Stimulated activated CD8-positive, alpha-beta memory T cell treated with anti-CD3 and anti-CD28 coated beads, Interleukin-2, amount 100 ng/mL, for 48 hours (primary cell): ENCODE data around the gene NPM1.

Experiments used
- DNase-seq, 2 donors: peaks; one replicate each; pipeline ENCODE4 v3.0.0-alpha.2; 2020; ENCODE audit warnings: low read depth in 2 of 2

The NPM1 gene

DNA sequence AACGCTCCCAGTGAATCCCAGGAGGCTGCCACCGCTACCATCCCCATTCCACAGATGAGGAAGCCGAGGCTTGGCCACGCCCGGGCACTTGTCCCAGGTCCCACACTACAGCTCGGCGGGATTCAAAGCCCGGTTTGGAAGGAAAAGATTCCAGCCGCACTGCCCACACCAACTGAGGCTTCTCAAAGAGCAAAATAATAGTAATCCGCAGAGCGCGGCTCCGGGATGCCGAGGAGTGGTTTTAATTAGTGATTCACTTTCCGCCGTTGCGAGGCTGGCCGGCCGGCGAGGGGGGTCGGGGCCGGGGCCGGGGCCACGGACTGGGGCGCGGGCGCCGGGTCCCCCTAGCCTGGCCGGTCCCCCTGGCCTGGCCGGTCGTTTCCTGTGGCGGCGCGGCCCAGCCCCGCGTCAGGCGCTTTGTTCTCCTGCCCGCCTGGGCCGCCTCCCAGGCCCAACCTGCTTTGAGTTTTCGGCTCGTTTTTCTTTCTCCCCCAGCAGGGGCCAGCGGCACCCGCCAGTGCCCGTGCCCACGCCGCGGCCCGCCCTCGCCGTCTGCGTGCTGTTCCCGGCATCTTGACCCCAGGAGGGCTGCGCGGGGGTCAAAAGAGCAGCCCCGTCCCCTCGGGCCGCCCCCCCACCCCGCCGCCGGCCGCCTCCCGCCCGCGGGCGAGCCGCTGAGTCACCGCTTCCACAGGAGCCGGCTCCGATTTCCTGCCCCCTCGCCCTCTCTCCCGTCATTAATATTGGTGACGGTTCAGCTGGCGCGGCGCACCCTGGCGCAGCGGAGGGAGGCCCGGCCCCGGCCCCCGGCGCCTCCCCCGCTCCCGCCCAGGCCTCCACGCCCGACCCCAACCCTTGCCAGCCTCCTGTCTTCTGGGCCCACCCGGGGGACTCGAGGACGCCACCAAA, 63.0 kb downstream of the NPM1 start:
- peak; percentile 9 to 13 for DNase-seq

DNA sequence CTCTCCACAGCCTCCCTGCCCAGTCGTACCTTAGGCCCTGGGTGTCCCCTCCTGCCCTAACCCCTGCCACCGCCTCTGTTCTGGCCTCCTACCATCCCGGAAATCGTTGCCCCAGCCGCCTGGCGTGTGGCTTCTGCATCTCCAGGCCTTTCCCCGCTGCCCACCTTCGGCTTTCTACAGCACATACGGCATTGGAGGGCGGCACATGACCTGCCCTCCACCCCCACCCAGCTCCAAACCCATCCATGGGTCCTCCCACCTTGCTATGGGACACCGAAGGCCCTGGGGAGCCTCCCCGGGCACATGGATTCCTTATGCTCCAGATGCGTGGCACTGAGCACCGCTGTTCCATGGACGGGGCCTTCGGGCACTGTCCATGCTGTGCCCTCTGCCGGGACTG, 63.8 kb downstream of the NPM1 start:
- no peak for DNase-seq

DNA sequence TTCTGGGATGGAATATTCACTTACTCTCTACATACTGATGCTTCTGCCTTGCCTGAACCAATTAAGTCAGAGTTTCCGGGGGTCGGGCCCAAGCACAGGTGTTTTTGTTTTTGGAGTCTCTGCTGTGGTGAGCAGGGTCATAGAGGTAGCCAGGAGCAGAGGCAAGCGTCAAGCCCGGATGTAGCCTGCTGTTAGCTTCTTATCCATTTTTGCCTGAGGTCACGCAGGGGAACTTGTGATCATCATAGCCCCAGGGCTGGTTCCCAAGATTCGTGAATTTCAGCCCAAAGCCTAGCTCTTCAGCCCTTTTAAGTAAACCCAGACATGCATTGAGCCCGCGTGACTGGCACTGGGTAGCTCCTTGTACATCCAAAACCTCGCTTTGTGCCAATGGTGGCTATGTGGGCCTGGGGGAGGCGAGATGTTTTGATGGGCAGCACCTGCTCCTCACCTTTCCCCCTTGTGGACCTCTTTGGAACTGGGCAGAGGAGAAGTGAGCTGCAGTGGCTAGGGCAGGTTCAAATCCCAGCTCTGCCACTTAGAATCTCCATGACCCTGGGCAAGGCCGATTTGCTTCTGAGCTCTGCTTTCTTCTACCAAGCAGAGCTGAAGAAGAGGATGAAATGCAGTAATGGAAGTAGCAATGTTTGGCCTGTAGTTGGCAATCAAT, 65.5 kb downstream of the NPM1 start:
- DNase-seq = no peak

DNA sequence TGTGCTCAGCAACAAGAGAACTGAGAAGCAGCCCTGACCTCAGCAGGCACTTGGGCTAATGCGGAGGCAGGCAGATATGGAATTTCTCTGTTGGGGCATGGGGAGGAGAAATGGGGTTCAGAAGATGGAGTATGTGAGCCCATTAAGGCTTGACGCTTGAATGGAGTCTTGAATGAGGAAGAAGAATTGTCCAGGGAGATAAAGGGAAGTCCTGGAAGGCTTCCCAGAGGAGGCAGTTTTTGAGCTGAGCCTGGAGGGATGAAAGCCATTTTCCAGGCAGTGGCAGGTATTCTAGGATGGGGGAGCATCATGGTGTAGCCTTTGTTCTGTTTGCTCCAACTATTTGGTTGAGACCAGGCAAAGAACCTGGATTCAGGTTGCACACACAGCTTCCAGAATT, 66.3 kb downstream of the NPM1 start:
- no peak for DNase-seq

DNA sequence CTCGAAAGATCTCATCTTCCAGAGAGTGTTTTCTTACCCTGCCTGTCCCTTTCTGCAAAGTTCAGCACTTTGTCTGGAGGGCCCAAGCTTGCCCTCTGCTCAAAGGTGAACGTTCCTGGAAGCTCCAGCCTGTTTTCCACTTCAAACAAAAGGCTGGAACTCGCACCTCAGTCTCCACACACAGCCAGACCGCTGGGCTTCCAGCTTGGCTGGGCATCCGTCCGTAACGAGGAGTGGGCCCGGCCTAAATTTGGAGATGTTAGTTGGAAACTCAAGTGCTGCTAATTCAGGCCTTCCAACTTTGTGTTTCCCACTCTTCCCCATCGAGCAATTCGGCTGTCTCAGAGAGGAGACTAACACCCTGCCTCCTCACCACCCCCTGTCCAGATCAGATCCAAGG, 66.9 kb downstream of the NPM1 start:
- no peak for DNase-seq

DNA sequence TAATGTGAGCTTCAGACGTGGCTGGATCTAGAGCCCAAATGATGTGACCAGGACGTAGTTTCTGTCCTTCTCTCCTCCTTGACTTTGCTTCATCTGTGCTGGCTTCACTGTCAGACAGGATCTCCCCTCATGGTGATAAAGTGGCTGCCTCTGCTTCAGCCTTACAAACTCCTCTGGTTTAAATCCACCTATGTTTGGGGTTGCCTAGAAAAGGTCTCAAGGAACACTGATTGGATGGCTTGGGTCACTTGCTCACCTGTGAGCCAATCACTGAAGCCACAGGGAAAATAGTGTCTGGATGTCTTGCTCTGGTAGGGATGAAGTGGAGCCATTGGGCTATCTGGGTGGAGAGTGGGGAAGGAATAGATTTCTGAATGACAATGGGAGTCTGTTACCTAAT, 67.9 kb downstream of the NPM1 start:
- DNase-seq = no peak

DNA sequence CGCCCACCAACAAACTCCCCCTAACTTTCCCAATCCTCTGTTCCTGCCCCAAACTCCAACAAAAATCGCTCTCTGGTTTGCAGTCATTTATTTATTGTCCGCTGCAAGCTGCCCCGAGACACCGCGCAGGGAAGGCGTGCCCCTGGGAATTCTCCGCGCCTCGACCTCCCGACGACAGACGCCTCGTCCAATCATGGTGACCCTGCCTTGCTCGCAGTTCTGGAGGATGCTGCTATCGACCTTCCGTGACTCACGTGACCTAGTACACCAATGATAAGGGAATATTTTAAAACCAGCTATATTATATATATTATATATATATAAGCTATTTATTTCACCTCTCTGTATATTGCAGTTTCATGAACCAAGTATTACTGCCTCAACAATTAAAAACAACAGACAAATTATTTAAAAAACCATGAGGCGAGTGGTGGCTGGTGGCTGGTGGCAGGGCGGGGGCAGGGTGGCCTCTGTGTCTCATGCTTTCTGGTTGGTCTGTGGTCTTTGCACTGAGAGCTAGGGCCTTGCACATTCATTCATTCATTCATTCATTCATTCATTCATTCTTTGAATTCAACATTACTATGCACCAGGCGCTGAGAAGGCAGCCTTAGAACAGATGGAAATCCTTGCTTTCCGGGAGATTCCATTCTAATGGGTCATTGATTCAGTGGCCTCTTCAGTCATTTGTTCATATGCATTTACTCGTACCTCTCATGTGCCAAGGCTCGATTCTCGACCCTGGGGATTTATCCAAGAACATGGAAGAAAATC, 69.7 kb downstream of the NPM1 start:
- DNase-seq = no peak

DNA sequence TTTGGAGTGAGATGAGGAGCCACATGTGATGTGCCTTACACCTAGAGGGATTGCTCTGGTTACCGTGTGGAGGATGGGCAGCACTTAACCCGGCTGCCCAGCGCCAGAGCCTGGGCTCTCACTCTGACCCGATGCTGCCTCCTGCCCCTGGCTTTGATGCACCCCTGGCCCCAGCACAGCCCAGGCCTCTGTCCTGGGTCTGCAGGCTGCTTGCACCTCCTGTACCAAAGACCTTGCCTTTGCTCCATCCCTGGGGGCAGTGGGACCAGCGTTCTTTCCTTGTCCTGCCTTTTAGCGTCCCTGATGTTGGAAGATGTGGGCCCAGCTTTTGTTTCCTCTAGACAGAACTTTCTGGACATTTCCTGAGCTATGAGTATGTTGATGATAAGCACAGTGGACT, 72.2 kb downstream of the NPM1 start:
- no peak for DNase-seq
